Measurements from ENCODE around the gene WSCD1. TPM values are rescaled to one million over a fixed set of nuclear protein-coding genes. Genes with fewer than 3 reads are reported as not detected.

The WSCD1 gene
- total RNA-seq, 1 experiment from 2014 or later: not detected

- Histone ChIP-seq H3K36me3 (ENCODE audit: control insufficient read depth, insufficient read depth, low read length) (no peaks in the 10 kb centered on the region), H3K4me3 (ENCODE audit: low read depth, low read length) (no peak overlapping the region), H3K9me3 (no peaks in the 10 kb centered on the region), H3K27me3 (replicated peaks; ENCODE audit: control insufficient read depth, insufficient read depth, low read length) (no peaks in the 10 kb centered on the region), H3K4me1 (no peaks in the 10 kb centered on the region)
- no peak overlapping the region for H3K27ac Mint-ChIP-seq (ENCODE audit: unreplicated experiment)
- no peaks in the 10 kb centered on the region for H3K9me3 Mint-ChIP-seq (ENCODE audit: unreplicated experiment)
- CTCF ChIA-PET: no interaction called here
- intact Hi-C loops (cut with micrococcal nuclease; ENCODE audit: unreplicated experiment): no loop called here
- DNase-seq: no peak
- POLR2A ChIA-PET: no interaction called here
- H3K36me3 Mint-ChIP-seq (ENCODE audit: insufficient read depth, unreplicated experiment): no peaks in the 10 kb centered on the region
- H3K27me3 Mint-ChIP-seq (ENCODE audit: insufficient read depth, unreplicated experiment): peaks cover 3% of the 10 kb centered on the region
- no TSS peak for BruUV-seq (replicated peaks)
- H3K4me3 Mint-ChIP-seq (ENCODE audit: unreplicated experiment): no peak overlapping the region
- TF ChIP-seq, protein P1, sequence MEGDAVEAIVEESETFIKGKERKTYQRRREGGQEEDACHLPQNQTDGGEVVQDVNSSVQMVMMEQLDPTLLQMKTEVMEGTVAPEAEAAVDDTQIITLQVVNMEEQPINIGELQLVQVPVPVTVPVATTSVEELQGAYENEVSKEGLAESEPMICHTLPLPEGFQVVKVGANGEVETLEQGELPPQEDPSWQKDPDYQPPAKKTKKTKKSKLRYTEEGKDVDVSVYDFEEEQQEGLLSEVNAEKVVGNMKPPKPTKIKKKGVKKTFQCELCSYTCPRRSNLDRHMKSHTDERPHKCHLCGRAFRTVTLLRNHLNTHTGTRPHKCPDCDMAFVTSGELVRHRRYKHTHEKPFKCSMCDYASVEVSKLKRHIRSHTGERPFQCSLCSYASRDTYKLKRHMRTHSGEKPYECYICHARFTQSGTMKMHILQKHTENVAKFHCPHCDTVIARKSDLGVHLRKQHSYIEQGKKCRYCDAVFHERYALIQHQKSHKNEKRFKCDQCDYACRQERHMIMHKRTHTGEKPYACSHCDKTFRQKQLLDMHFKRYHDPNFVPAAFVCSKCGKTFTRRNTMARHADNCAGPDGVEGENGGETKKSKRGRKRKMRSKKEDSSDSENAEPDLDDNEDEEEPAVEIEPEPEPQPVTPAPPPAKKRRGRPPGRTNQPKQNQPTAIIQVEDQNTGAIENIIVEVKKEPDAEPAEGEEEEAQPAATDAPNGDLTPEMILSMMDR (IDR thresholded peaks at IDR 0.05; ENCODE audit: insufficient read depth in 1 of 2, low read depth in 1 of 2, low read length in 1 of 2, severe bottlenecking in 1 of 2, unreplicated experiment in 1 of 2): no peak
- no peaks in the 10 kb centered on the region for H3K4me1 Mint-ChIP-seq (ENCODE audit: low read depth, unreplicated experiment)
These were observed 102.6 kb downstream of the WSCD1 start for GRCh38 chr17:6172642-6173330.

- H3K4me3 Mint-ChIP-seq (ENCODE audit: unreplicated experiment): no peak overlapping the region
- BruUV-seq (replicated peaks): no TSS peak
- ChIA-PET CTCF (no interaction called here), POLR2A (no interaction called here)
- Histone ChIP-seq H3K27me3 (replicated peaks; ENCODE audit: control insufficient read depth, insufficient read depth, low read length) (no peaks in the 10 kb centered on the region), H3K9me3 (no peaks in the 10 kb centered on the region), H3K4me1 (no peaks in the 10 kb centered on the region), H3K36me3 (ENCODE audit: control insufficient read depth, insufficient read depth, low read length) (no peaks in the 10 kb centered on the region), H3K4me3 (ENCODE audit: low read depth, low read length) (no peak overlapping the region)
- TF ChIP-seq, protein P1 (IDR thresholded peaks at IDR 0.05; ENCODE audit: insufficient read depth in 1 of 2, low read depth in 1 of 2, low read length in 1 of 2, severe bottlenecking in 1 of 2, unreplicated experiment in 1 of 2): no peak
- DNase-seq: no peak
- H3K27me3 Mint-ChIP-seq (ENCODE audit: insufficient read depth, unreplicated experiment): no peaks in the 10 kb centered on the region
- H3K27ac Mint-ChIP-seq (ENCODE audit: unreplicated experiment): no peak overlapping the region
- no peaks in the 10 kb centered on the region for H3K36me3 Mint-ChIP-seq (ENCODE audit: insufficient read depth, unreplicated experiment)
- intact Hi-C loops (cut with micrococcal nuclease; ENCODE audit: unreplicated experiment): no loop called here
- no peaks in the 10 kb centered on the region for H3K9me3 Mint-ChIP-seq (ENCODE audit: unreplicated experiment)
- no peaks in the 10 kb centered on the region for H3K4me1 Mint-ChIP-seq (ENCODE audit: low read depth, unreplicated experiment)
These were observed 103.5 kb downstream of the WSCD1 start for GRCh38 chr17:6173653-6174052.
